PC-9 (cell line): ENCODE data around the gene PRSS33.

Source experiments
- CTCF ChIP-seq: fragments of 200-600 bp; sonication (generic); conservative IDR thresholded peaks from 2 replicates; pipeline ENCODE4 v1.6.1; 2017; ENCODE audit warnings: mixed run types, antibody characterized with exemption, mild to moderate bottlenecking, moderate library complexity
- EZH2 ChIP-seq: fragments of 200-600 bp; sonication (generic); IDR thresholded peaks from 2 replicates; pipeline ENCODE4 v1.8.0; 2017; ENCODE audit warnings: antibody characterized with exemption, low read depth

- no peak for TF ChIP-seq CTCF
- no peak for TF ChIP-seq EZH2
Observed at GRCh38 chr16:2822158-2822495, 34.8 kb upstream of the PRSS33 start.
